ENCODE measurements around the gene PRELP.

DNA sequence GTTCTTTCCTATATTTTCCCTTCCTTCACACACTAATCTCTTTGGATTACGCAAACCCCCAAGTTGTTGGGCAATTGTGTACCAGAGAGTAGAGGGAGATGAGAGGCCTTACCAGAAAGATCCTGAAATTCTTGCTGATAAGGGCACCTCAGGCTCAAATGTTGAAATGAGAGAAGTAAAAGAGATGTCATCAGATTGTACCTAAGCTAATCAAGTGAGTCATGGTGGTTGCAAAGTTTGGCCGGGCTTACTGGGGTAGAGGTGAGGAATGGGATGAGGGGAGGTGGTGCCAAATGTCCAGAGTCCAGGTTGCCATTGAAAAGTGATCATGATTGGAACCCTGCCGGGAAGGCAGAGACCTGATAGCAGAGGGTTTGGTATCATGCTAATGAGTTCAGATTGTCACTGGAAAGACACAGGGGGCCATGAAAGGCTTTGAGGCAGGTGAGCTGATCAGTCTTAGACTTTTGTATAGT, 61.4 kb downstream of the PRELP start:
- TF ChIP-seq POLR2A (IDR thresholded peaks at IDR 0.05; ENCODE audit: low read depth) (no peak), EP300 (IDR thresholded peaks at IDR 0.05) (no peak), POLR2AphosphoS5 (IDR thresholded peaks at IDR 0.05) (peak in 1 of 2 donors; percentile 65)
- TF ChIP-seq, protein P1, sequence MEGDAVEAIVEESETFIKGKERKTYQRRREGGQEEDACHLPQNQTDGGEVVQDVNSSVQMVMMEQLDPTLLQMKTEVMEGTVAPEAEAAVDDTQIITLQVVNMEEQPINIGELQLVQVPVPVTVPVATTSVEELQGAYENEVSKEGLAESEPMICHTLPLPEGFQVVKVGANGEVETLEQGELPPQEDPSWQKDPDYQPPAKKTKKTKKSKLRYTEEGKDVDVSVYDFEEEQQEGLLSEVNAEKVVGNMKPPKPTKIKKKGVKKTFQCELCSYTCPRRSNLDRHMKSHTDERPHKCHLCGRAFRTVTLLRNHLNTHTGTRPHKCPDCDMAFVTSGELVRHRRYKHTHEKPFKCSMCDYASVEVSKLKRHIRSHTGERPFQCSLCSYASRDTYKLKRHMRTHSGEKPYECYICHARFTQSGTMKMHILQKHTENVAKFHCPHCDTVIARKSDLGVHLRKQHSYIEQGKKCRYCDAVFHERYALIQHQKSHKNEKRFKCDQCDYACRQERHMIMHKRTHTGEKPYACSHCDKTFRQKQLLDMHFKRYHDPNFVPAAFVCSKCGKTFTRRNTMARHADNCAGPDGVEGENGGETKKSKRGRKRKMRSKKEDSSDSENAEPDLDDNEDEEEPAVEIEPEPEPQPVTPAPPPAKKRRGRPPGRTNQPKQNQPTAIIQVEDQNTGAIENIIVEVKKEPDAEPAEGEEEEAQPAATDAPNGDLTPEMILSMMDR (IDR thresholded peaks at IDR 0.05), result no peak
